GM21619 (cell line): ENCODE measurements around the gene UNC5A.

Source experiments
- ATAC-seq: cut with Tn5 transposase; IDR thresholded peaks from one replicate; pipeline ENCODE4 v1.9.1; 2021; ENCODE audit not compliant: unreplicated experiment

The UNC5A gene

DNA sequence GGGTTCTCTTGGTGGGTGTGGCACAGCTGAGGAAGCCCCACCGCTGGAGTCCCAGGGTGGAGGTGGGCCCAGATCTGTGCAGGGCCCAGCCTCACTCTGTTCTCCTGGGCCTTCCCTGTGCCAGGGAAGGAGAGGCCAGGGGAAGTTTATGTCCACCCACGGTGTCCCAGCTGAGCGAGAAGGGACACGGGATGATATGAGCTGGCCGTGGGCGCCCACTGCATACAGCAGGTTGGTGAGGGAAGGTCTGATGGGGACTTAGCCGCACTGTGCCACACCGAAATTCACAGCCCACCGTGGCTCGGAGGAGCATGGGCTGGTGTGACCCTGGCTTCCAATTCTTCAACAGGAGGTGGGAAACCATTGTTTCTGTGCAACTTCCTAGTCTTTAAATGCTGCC, 33.9 kb downstream of the UNC5A start:
- ATAC-seq: no peak

DNA sequence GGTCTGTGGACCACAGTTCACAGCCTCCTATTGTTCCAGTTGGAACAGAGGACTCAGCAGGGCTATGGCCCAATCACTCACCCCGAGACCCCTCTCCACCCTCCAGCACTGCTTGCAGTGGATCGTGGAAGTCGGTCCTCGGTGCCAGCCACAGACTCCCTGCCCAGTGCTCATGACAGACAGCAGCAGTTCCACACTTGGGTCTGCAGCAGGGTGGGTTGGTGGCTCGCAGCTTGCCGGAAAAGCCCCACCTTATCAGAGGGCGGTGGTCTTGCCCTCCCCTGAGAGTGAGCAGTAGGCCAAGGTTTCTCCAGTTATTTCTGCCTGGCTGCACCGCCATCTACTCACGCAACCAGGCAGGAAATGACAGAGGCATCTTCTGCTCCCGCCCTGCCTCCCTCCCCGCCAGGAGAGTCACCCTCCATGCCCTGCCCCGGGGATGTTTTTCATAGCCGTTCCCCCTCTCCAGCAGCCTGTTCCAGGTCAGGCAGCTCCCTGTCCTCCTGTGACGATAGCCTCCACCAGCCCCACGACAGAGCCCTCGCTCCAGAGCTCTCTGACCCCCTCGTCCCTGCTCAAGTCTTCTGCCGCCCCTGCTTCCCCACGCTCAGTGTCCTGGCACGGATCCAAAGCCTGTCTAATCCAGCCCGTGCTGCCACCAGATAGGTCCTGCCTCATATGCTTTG, 34.5 kb downstream of the UNC5A start:
- no peak for ATAC-seq

DNA sequence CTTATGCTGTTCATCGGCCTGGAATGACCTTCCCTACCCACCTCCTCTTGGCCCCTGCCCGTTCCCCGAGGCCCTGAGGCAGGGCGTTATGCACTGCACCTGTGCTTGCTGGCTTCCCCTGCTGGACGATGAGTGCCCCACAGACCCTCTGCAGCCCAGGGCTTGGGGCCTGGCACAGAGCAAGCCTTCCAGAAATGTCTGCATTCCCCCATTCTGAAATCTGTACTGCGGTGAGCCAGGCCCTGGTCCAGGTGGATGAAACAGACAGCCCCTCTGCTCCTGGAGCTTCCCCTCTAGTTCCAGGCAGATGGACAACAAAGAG, 35.0 kb downstream of the UNC5A start:
- no peak for ATAC-seq

DNA sequence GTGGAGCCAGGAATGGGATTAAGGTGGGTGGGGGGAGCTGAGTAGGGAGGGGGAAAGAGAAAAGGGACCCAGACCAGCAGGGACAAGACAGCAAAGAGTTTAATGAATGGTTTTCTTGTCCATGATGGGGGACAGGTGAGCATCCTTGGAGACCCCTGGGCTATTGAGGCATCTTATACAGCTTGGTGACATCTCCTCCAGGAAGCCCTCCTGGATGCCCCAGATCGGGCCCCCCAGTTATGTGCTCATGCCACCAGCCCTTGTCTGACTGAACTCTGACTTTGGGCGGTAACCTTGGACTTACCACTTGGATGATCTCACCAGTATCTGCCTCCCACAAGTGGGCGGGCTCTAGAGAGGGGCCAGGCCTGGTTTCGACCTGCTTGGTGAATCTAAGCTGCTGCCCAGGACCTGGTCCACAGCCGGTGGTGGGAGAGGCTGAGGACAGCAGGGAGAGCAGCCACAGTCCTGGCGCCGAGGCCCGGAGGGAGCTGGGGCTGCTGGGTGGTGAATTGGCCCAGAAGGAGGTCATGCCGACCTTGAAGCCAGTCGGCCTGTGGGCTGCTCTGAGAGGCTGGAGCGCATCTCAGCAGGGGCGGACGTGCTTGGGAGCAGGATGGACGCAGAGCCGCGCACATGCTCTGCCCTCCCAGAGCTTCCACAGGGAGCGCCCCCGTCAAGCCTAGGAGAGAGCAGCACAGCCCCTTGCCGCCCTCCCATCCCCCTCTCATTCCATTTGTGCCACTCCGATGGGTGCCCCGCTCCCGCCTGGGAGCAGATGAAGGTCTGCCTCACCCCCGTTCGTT, 36.2 kb downstream of the UNC5A start:
- no peak for ATAC-seq

DNA sequence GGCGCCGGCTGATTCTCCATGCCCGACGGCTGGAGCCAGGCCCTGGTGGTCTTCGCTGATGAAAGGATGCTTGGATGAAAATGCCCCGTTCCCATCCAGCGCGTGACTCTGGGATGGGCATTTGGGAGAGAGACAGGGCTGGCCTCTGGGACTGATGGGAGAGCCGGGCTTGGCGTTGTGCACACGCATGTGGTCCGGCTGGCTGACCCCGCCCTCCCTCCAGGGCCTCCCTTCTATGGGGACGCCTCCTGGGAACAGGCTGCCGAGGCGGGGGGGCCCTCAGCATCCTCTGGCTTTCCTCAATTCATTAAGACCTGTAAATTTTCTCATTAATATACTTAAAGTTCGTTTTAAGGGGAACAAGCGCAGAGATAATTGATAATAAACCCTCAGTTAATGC, 36.8 kb downstream of the UNC5A start:
- no peak for ATAC-seq

DNA sequence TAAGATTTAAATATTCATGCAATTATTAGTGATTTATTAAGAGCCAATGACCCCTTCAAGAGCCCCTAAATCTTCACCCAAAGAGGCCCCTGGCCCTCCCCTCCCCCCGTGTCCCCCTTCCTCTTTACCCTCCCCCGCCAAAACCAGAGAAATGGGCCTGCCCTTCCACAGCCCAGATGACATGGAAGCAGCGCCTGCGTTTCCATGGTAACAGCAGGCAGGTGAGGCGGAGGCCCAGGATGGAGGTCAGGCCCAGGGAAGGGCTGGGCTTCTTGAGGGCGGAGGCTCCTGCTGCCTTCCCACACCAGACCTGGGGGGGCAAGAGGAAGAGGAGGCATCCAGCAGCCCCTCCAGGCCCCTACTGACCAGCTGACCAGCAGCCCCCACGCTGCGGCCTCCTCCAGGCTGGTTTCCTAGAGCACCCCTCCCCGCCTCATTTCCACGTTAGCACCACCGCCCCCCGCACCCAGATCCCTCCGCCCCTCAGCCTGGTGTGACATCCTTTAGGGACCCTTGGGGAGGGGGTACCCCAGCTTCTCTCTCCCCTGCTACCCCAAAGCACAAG, 37.4 kb downstream of the UNC5A start:
- no peak for ATAC-seq

DNA sequence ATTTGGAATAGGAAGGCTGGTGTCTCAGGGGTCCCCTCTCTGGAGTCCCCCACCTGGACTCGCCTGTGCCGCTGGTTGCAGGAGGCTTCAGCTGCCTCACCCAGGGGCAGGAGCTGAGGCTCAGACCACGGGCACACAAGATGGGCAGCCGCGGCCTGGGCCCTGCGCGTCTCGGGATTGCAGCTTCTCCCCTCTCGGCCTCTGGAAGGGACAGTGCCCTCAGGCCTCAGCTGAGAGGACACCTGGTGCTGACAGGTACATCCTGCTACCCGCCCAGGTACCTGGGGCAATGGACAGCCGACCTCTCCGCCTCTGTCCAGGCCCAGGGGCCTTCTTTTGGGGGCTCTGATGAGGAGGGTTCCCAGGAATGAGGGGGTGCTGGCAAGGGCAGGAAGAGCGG, 38.3 kb downstream of the UNC5A start:
- no peak for ATAC-seq

DNA sequence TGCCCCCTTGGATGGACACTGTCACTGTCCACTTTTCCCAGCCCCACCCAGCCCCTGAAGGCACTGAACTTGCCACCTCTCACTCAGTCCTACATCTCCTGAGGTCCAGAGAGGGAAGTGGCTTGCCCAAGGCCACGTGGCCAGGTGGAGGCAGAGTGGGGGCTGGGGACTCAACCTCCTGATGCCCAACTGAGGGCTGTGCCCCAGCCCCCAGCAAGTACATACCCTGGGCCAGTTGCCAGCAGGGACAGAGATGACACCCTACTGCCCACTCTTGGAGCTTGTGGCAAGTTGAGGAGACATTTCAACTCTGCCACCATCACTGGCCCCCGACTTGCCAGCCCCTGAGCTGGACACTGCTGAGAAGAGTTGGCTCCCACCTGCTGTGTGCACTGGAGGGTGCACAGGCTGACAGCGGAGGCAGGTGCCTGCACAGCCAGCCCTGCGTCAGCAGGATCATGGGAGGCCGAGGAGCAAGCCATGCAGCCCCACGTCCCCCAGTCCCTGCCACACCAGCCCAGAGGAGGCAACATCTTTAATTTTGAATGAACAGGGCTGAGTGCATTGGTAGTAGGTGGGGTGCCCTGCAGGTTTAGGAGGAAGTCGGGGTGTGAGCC, 39.4 kb downstream of the UNC5A start:
- no peak for ATAC-seq

DNA sequence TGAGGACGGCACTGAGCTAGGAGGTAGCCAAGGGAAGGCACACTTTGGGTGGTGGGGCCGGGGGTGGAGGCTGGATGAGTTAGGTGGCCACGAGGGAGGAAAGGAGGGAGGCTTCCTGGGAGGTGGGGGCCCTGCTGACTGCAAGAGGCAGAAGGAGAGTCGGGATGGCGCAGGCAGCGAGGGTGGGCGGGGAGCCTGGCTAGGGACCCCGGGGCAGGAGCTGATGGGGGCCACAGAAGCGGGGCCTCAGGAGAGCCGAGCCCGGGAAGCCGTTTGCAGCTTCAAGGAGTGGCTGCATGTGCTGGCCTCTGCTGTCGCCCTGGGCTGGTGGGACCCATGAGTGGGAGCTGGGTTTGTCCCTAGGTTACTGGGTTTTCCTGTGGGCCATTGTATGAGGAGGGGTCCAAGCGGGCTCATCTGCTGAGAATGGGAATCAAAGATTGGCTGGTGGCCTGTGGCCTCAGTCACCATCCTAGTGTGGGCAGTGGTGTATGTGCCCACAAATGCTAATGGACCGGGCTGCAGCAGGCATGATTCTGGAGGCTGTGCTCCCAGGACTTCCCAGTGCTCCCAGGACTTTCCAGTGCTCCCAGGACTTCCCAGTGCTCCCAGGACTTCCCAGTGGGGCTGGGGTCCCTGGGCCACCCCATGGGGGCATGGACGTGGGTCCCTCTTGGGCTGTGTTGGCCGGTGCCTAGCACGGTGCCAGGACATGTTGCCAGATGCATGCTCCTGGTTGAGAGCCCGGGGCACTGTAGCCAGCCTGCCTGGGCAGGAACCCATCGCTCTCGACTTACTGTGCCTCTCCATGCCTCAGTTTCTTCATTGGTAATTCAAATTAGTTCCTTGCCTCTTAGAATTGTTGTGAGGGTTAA, 40.2 kb downstream of the UNC5A start:
- ATAC-seq: no peak

DNA sequence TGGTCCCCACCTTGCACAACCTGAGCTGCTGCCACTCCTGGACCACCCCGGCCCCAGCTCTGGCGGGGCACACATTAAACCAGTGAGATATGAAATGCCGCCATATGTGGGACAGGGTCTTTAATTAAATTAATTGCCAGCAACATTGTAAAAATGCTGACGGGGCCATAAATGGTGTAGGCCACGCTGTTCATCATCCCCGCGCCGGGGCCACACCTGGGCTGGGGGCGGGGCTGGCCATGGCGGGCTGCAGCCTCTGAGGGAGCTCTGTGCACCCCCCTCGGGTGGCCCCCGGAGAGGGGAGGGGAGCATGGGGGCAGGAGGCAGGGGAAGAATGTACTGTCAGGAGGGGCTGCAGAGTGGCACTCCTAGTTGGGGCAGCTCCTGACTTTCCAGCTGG, 41.0 kb downstream of the UNC5A start:
- no peak for ATAC-seq

DNA sequence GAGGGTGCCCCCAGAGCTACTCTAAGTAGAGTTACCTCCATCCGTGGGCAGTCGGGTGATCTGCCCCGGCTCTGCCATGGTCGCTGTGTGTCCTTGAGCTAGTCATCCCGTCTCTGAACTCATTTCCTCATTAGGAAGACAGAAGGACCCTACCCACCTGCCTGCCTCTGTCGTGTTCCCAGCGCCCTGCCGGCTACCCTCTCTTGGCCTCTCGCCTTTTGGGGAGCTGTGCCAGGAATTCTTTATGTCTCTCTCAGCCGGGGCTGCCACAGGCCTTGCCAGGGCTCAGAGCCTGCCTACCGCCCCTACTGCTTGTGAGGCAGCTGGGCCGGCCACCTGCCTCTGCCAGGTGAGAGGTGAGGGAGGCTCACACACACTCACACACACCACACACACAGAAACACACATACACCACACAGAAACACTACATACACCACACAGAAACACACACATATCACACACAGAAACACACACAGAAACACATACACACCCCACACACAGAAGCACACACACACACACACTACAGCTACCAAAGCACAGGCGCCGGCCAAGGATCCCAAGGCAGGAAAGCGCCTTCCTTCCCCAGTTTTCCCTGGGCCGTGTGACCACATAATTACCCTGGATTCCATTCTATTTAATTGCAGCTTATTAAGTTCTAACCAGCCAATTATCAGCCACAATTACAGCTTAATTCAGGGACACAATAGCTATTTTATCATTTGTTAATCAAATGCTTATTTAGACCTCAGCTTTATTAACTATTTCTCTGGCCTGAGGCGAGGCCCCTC, 41.7 kb downstream of the UNC5A start:
- no peak for ATAC-seq

DNA sequence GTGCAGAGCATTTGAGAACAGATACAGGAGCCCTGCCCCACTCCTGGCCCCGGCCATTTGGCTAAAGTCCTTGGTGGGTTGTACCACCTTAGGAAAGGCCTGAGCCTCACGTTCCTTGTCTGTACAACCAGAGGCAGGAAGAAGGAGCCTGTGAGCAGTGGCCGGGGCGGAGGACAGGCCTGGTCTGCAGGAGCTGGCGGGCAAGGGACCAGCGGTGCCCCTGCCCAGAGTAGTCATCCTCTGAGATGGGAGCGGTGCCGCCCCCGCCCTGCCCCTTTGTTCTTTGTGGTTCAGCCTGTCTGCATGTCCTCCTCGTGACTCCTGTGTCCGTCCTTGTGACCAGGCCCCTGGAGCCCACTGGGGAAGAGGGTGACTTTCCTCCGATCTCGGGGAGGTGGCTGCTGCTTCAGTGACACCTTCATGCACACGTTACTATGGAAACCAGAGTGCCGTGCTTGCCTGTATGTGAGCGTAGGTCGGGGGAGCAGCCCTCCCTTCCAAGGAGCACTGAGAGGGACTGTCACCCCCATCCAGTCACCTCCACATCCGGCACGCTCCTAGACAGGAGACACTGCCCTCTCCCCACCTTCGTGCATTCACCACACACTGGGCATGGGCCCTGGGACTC, 42.9 kb downstream of the UNC5A start:
- no peak for ATAC-seq

DNA sequence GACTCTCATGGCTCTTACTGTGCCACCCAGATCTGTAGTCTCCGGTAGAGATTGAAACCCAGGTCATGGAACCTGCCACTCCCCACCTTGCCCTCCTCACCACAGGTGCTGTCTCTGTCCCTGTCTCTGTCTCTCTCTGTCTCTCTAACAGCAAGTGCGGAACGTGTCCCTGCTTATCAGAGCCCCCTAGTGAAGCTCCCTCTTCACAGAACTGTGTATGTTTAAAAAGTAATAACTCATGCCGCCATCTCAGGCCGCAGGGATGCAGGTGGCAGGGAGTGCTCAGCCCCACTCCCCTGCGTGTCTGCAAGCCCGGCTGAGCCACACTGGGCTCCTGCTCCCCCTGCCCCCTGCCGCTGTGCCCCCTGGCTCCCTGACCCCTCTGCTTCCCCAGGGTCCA, 43.8 kb downstream of the UNC5A start:
- ATAC-seq: no peak

DNA sequence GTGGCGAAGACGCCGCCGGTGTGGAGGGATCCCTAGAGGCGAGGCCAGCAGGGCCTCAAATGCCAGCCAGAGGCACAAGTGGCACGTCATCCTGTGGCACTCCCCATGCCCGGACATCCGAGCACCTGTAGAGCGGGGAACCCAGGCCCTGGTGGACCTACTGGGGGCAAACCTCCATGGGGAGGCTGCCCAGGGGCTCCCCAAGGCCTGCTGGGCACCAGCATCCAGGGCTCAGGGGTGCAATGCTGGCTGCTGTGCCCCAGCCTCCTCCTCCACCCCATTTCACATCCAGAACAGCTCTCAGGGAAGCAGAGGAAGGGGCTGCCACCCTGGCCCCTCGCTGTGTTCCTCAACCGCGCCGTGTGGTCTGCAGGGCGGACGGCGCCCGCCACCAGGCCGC, 45.2 kb downstream of the UNC5A start:
- no peak for ATAC-seq

DNA sequence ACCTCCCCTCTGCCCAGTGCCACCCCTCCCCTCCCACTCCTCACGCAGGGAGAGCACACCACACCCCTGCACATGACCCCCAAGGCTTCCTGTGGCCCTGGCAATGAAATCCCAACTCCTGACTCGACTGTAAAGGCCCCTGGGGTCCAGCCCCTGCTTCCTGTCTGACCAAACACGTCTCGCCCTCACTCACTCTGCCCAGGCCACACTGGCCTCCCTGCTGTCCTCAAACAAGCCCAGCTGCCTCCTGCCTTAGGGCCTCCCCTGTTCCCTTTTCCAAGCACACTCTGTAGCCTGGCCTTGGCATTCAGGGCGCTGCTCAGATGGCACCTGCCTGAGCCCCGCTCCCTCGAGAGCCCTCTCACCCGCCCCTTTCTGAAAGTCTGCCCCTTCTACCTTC, 46.4 kb downstream of the UNC5A start:
- ATAC-seq: no peak

DNA sequence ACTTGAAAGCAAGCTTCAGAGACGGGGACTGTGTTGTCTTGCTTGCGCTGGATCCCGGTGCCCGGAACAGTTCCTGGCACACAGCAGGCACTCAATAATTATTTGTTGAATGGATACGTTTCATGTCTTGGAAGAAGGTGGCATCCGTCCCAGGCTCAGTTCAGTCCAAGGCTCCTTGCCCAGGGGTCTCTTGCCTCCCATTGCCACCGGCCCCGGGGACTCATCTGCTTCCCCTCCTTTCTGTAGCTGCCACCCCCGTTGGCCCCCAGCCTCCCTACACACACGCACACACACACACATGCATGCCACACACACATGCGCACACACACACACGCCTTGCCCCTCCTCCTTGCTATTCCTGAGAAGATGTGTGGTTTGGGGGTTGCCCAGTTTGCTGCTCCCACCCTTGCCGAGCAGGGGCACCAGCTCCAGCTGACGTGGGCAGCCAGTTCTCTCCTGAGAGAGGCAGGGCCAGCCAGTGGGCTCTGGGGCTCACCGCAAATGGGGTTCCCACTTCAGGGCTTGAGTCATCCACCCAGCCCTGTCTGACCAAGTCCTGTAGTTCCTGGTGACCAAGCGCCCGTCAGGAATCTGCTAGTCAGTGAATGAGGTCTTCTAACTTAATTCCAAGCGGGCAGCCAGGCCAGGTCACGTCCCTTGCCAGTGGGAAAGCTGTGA, 47.0 kb downstream of the UNC5A start:
- no peak for ATAC-seq

DNA sequence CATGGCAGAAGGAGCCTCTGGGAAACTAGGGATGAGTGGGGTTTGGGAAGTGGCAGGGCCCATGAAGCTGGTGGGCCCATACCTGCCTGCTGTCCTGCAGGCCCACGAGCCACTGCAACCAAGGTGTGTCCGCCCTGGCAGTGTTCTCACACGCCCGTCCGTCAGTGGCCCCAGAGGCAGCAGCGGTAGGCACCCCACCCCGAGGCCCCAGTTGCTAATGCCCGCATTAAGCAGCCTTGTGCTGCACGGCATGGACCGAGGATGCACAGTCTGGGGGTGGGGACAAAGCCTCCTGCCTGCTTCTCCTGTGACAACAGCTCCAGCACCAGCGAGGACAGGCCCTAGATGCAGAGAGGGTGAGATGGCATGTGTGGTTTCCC, 47.5 kb downstream of the UNC5A start:
- no peak for ATAC-seq

DNA sequence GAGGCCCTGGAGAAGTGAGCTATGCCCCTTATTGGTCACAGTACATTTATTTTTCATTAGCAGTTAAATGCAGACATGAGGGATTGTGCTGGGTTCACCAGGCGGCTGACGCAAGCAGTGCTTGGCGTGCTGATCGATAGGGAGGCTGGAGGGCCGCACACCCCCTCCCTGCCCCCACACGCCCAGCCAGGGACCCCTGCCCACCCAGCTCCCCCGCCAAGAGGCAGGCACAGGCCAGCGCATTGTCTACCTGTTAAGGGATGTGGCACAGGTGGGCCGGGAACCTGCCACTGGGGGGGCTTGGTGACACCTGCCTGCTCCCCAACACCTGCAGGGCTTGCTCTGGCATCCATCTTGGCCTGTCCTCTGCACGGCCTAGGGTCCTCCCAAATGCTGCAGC, 49.6 kb downstream of the UNC5A start:
- ATAC-seq: no peak

DNA sequence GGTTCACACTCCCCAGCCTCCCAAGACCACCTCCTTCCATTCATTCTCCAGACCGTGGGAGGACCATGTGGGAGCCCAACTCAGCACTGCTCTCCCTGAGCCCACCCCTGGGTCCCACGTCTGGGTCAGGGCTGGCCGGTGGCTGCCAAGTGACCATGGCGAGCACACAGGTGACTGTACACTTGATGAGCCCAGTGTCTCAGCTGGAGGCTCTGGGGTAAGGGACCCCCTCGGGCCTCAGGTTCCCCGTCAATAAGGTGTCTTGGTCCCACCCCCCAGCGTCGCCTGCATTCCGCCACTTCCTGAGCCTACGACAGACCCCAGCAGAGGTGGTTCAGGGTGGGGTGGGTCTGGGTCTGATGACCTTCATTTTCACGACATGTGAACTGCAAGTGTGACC, 50.0 kb downstream of the UNC5A start:
- no peak for ATAC-seq
